Measurements from ENCODE around the gene DIP2C. TPM values are rescaled to one million over a fixed set of nuclear protein-coding genes. Genes with fewer than 3 reads are reported as not detected.

DIP2C gene
- total RNA-seq, 3 donors from 2014 or later, result 8.0 to 72.0 (median 8.5) TPM

GRCh38 chr10:552679-553078 lies 136.8 kb downstream of the DIP2C start:
- H3K9me3 ChIP-seq, result no peaks in the 10 kb centered on the region
- H3K36me3 ChIP-seq (ENCODE audit: low read depth), result no peaks in the 10 kb centered on the region
- no peak overlapping the region for H3K4me3 ChIP-seq
- H3K4me1 ChIP-seq (ENCODE audit: low read depth), result no peaks in the 10 kb centered on the region
- DNase-seq (no peak), ATAC-seq (no peak)
- no peak for TF ChIP-seq CTCF (IDR thresholded peaks at IDR 0.05)
- intact Hi-C loops (cut with DNase I, micrococcal nuclease), result no loop called here

GRCh38 chr10:551373-552252 lies 137.9 kb downstream of the DIP2C start:
- intact Hi-C loops (cut with DNase I, micrococcal nuclease), result no loop called here
- Histone ChIP-seq H3K4me1 (ENCODE audit: low read depth) (no peaks in the 10 kb centered on the region), H3K9me3 (no peaks in the 10 kb centered on the region), H3K36me3 (ENCODE audit: low read depth) (no peaks in the 10 kb centered on the region), H3K4me3 (no peak overlapping the region)
- no peak for DNase-seq
- no peak for TF ChIP-seq CTCF (IDR thresholded peaks at IDR 0.05)
- no peak for ATAC-seq

GRCh38 chr10:550665-551372 lies 138.6 kb downstream of the DIP2C start:
- no peak overlapping the region for H3K4me3 ChIP-seq
- ATAC-seq (no peak), DNase-seq (no peak)
- H3K36me3 ChIP-seq (ENCODE audit: low read depth), result no peaks in the 10 kb centered on the region
- H3K9me3 ChIP-seq, result no peaks in the 10 kb centered on the region
- H3K4me1 ChIP-seq (ENCODE audit: low read depth), result no peaks in the 10 kb centered on the region
- intact Hi-C loops (cut with DNase I, micrococcal nuclease), result no loop called here
- no peak for TF ChIP-seq CTCF (IDR thresholded peaks at IDR 0.05)

- intact Hi-C loops (cut with DNase I, micrococcal nuclease), result no loop called here
- no peak for ATAC-seq
- Histone ChIP-seq H3K9me3 (no peaks in the 10 kb centered on the region), H3K4me3 (no peak overlapping the region), H3K36me3 (ENCODE audit: low read depth) (no peaks in the 10 kb centered on the region), H3K4me1 (ENCODE audit: low read depth) (no peaks in the 10 kb centered on the region)
- no peak for TF ChIP-seq CTCF (IDR thresholded peaks at IDR 0.05)
- no peak for DNase-seq
These were observed 140.1 kb downstream of the DIP2C start for GRCh38 chr10:549391-549790.

- H3K36me3 ChIP-seq (ENCODE audit: low read depth), result no peaks in the 10 kb centered on the region
- no peak for ATAC-seq
These were observed 141.1 kb downstream of the DIP2C start for GRCh38 chr10:548238-548901.

More at GRCh38 chr10:548238-548901, 141.1 kb downstream of the DIP2C start:
- Histone ChIP-seq H3K4me1 (ENCODE audit: low read depth) (no peaks in the 10 kb centered on the region), H3K4me3 (no peak overlapping the region), H3K9me3 (no peaks in the 10 kb centered on the region)
- no peak for TF ChIP-seq CTCF (IDR thresholded peaks at IDR 0.05)
- no peak for DNase-seq
- intact Hi-C loops (cut with DNase I, micrococcal nuclease), result no loop called here

Data from mucosa of descending colon (tissue), 3 donors.